Measurements from ENCODE around the gene SOX30.
A peak's percentile ranks its signal among the peaks of the same experiment; 100 is the strongest.

Gene SOX30

GRCh38 chr5:157610990-157611389 lies 41.2 kb downstream of the SOX30 start:
- Histone ChIP-seq H3K36me3 (ENCODE audit: insufficient read depth, low read length) (no peaks in the 10 kb centered on the region), H3K4me3 (ENCODE audit: low read length) (no peak overlapping the region), H2AFZ (ENCODE audit: low read depth, low read length) (no peak overlapping the region), H3K4me1 (ENCODE audit: insufficient read depth, low read length) (no peaks in the 10 kb centered on the region), H3K9me3 (ENCODE audit: low read length) (no peaks in the 10 kb centered on the region), H3K27me3 (ENCODE audit: insufficient read depth, low read length) (no peaks in the 10 kb centered on the region)

- Histone ChIP-seq H3K9me3 (ENCODE audit: low read length) (no peaks in the 10 kb centered on the region), H2AFZ (ENCODE audit: low read depth, low read length) (no peak overlapping the region), H3K27me3 (ENCODE audit: insufficient read depth, low read length) (no peaks in the 10 kb centered on the region), H3K4me1 (ENCODE audit: insufficient read depth, low read length) (no peaks in the 10 kb centered on the region), H3K36me3 (ENCODE audit: insufficient read depth, low read length) (no peaks in the 10 kb centered on the region), H3K4me3 (ENCODE audit: low read length) (no peak overlapping the region)
Measured at GRCh38 chr5:157608972-157609565, 43.2 kb downstream of the SOX30 start.

- Histone ChIP-seq H3K36me3 (ENCODE audit: insufficient read depth, low read length) (no peaks in the 10 kb centered on the region), H2AFZ (ENCODE audit: low read depth, low read length) (no peak overlapping the region), H3K27me3 (ENCODE audit: insufficient read depth, low read length) (no peaks in the 10 kb centered on the region), H3K4me3 (ENCODE audit: low read length) (no peak overlapping the region), H3K9me3 (ENCODE audit: low read length) (no peaks in the 10 kb centered on the region), H3K4me1 (ENCODE audit: insufficient read depth, low read length) (no peaks in the 10 kb centered on the region)
Measured at GRCh38 chr5:157607371-157608161, 44.7 kb downstream of the SOX30 start.

- Histone ChIP-seq H3K9me3 (ENCODE audit: low read length) (no peaks in the 10 kb centered on the region), H2AFZ (ENCODE audit: low read depth, low read length) (no peak overlapping the region), H3K36me3 (ENCODE audit: insufficient read depth, low read length) (no peaks in the 10 kb centered on the region), H3K4me1 (ENCODE audit: insufficient read depth, low read length) (no peaks in the 10 kb centered on the region), H3K27me3 (ENCODE audit: insufficient read depth, low read length) (no peaks in the 10 kb centered on the region), H3K4me3 (ENCODE audit: low read length) (no peak overlapping the region)
Measured at GRCh38 chr5:157606046-157606445, 46.2 kb downstream of the SOX30 start.

GRCh38 chr5:157603333-157604190 lies 48.7 kb downstream of the SOX30 start:
- Histone ChIP-seq H3K4me3 (ENCODE audit: low read length) (no peak overlapping the region), H2AFZ (ENCODE audit: low read depth, low read length) (peak overlapping the region; percentile 27), H3K36me3 (ENCODE audit: insufficient read depth, low read length) (no peaks in the 10 kb centered on the region), H3K4me1 (ENCODE audit: insufficient read depth, low read length) (no peaks in the 10 kb centered on the region), H3K27me3 (ENCODE audit: insufficient read depth, low read length) (no peaks in the 10 kb centered on the region), H3K9me3 (ENCODE audit: low read length) (no peaks in the 10 kb centered on the region)

- no peaks in the 10 kb centered on the region for H3K9me3 ChIP-seq (ENCODE audit: low read length)
- no peaks in the 10 kb centered on the region for H3K27me3 ChIP-seq (ENCODE audit: insufficient read depth, low read length)
- no peak overlapping the region for H2AFZ ChIP-seq (ENCODE audit: low read depth, low read length)
- no peaks in the 10 kb centered on the region for H3K36me3 ChIP-seq (ENCODE audit: insufficient read depth, low read length)
- H3K4me1 ChIP-seq (ENCODE audit: insufficient read depth, low read length): no peaks in the 10 kb centered on the region
- H3K4me3 ChIP-seq (ENCODE audit: low read length): no peak overlapping the region
Measured at GRCh38 chr5:157602505-157602904, 49.7 kb downstream of the SOX30 start.

GRCh38 chr5:157600252-157600651 lies 52.0 kb downstream of the SOX30 start:
- peaks cover 2% of the 10 kb centered on the region for H3K4me1 ChIP-seq (ENCODE audit: insufficient read depth, low read length)
- H3K36me3 ChIP-seq (ENCODE audit: insufficient read depth, low read length): no peaks in the 10 kb centered on the region

GRCh38 chr5:157599565-157599964 lies 52.7 kb downstream of the SOX30 start:
- no peaks in the 10 kb centered on the region for H3K27me3 ChIP-seq (ENCODE audit: insufficient read depth, low read length)
- H3K9me3 ChIP-seq (ENCODE audit: low read length): no peaks in the 10 kb centered on the region
- peaks cover 2% of the 10 kb centered on the region for H3K4me1 ChIP-seq (ENCODE audit: insufficient read depth, low read length)
- no peak overlapping the region for H2AFZ ChIP-seq (ENCODE audit: low read depth, low read length)
- no peaks in the 10 kb centered on the region for H3K36me3 ChIP-seq (ENCODE audit: insufficient read depth, low read length)
- no peak overlapping the region for H3K4me3 ChIP-seq (ENCODE audit: low read length)

More at GRCh38 chr5:157600252-157600651, 52.0 kb downstream of the SOX30 start:
- H3K27me3 ChIP-seq (ENCODE audit: insufficient read depth, low read length): no peaks in the 10 kb centered on the region
- H3K9me3 ChIP-seq (ENCODE audit: low read length): no peaks in the 10 kb centered on the region
- no peak overlapping the region for H3K4me3 ChIP-seq (ENCODE audit: low read length)
- no peak overlapping the region for H2AFZ ChIP-seq (ENCODE audit: low read depth, low read length)

GRCh38 chr5:157598350-157598936 lies 53.8 kb downstream of the SOX30 start:
- Histone ChIP-seq H3K4me3 (ENCODE audit: low read length) (no peak overlapping the region), H3K27me3 (ENCODE audit: insufficient read depth, low read length) (no peaks in the 10 kb centered on the region), H2AFZ (ENCODE audit: low read depth, low read length) (no peak overlapping the region), H3K36me3 (ENCODE audit: insufficient read depth, low read length) (no peaks in the 10 kb centered on the region), H3K9me3 (ENCODE audit: low read length) (no peaks in the 10 kb centered on the region), H3K4me1 (ENCODE audit: insufficient read depth, low read length) (peaks cover 5% of the 10 kb centered on the region)

GRCh38 chr5:157597277-157597676 lies 55.0 kb downstream of the SOX30 start:
- Histone ChIP-seq H3K36me3 (ENCODE audit: insufficient read depth, low read length) (no peaks in the 10 kb centered on the region), H3K4me3 (ENCODE audit: low read length) (no peak overlapping the region), H3K27me3 (ENCODE audit: insufficient read depth, low read length) (no peaks in the 10 kb centered on the region), H2AFZ (ENCODE audit: low read depth, low read length) (no peak overlapping the region), H3K9me3 (ENCODE audit: low read length) (no peaks in the 10 kb centered on the region), H3K4me1 (ENCODE audit: insufficient read depth, low read length) (peaks cover 10% of the 10 kb centered on the region)

GRCh38 chr5:157596487-157596886 lies 55.8 kb downstream of the SOX30 start:
- Histone ChIP-seq H3K27me3 (ENCODE audit: insufficient read depth, low read length) (no peaks in the 10 kb centered on the region), H3K4me3 (ENCODE audit: low read length) (no peak overlapping the region), H3K36me3 (ENCODE audit: insufficient read depth, low read length) (no peaks in the 10 kb centered on the region), H2AFZ (ENCODE audit: low read depth, low read length) (no peak overlapping the region), H3K9me3 (ENCODE audit: low read length) (no peaks in the 10 kb centered on the region), H3K4me1 (ENCODE audit: insufficient read depth, low read length) (peaks cover 10% of the 10 kb centered on the region)

- no peaks in the 10 kb centered on the region for H3K36me3 ChIP-seq (ENCODE audit: insufficient read depth, low read length)
- no peaks in the 10 kb centered on the region for H3K27me3 ChIP-seq (ENCODE audit: insufficient read depth, low read length)
- H3K4me1 ChIP-seq (ENCODE audit: insufficient read depth, low read length): peaks cover 10% of the 10 kb centered on the region
- no peak overlapping the region for H3K4me3 ChIP-seq (ENCODE audit: low read length)
- no peak overlapping the region for H2AFZ ChIP-seq (ENCODE audit: low read depth, low read length)
- no peaks in the 10 kb centered on the region for H3K9me3 ChIP-seq (ENCODE audit: low read length)
Measured at GRCh38 chr5:157594675-157595459, 57.4 kb downstream of the SOX30 start.

Data from neuron (in vitro differentiated cells).